GM23338 (cell line): ENCODE results near the gene C1orf174. TPM values are rescaled to one million over a fixed set of nuclear protein-coding genes. Genes with fewer than 3 reads are reported as not detected.

Source experiments
- ATAC-seq: fragments of 200-7000 bp; cut with Tn5 transposase; 3 replicates; pipeline ENCODE4 v1.9.1; 2020
- DNase-seq: peaks from one replicate; pipeline ENCODE4 v3.0.0-alpha.2; 2015; ENCODE audit warnings: low spot score
- H2AFZ ChIP-seq: fragments of 200-600 bp; sonication (generic); 2 replicates; pipeline ENCODE4 v1.8.0; 2016; ENCODE audit warnings: antibody characterized with exemption, mild to moderate bottlenecking, moderate library complexity
- H3F3A ChIP-seq: fragments of 200-600 bp; sonication (generic); replicated peaks from 2 replicates; pipeline ENCODE4 v1.8.0; 2017; ENCODE audit warnings: antibody characterized with exemption, mixed run types, low read depth
- H3K27ac ChIP-seq: fragments of 200-600 bp; sonication (generic); 2 replicates; pipeline ENCODE4 v1.6.1; 2016; ENCODE audit warnings: low read depth
- H3K27me3 ChIP-seq: fragments of 200-600 bp; sonication (generic); 2 replicates; pipeline ENCODE4 v1.8.0; 2016; ENCODE audit warnings: mild to moderate bottlenecking, mixed run types, moderate library complexity; ENCODE audit not compliant: insufficient read depth
- H3K36me3 ChIP-seq: fragments of 200-600 bp; sonication (generic); 2 replicates; pipeline ENCODE4 v1.8.0; 2016; ENCODE audit warnings: mild to moderate bottlenecking; ENCODE audit not compliant: insufficient read depth
- H3K4me1 ChIP-seq: fragments of 200-600 bp; sonication (generic); 2 replicates; pipeline ENCODE4 v1.8.0; 2016; ENCODE audit warnings: mild to moderate bottlenecking, moderate library complexity; ENCODE audit not compliant: insufficient read depth
- H3K4me2 ChIP-seq: fragments of 200-600 bp; sonication (generic); 2 replicates; pipeline ENCODE4 v1.7.1; 2017; ENCODE audit warnings: mixed run types
- H3K4me3 ChIP-seq: fragments of 200-600 bp; sonication (generic); 2 replicates; pipeline ENCODE4 v1.6.1; 2016; ENCODE audit warnings: mixed run types
- H3K79me2 ChIP-seq: fragments of 200-600 bp; sonication (generic); replicated peaks from 2 replicates; pipeline ENCODE4 v1.8.0; 2017; ENCODE audit warnings: mild to moderate bottlenecking; ENCODE audit not compliant: insufficient read depth
- H3K9me2 ChIP-seq: fragments of 200-600 bp; sonication (generic); 2 replicates; pipeline ENCODE4 v1.8.0; 2017; ENCODE audit not compliant: insufficient read depth
- H4K20me1 ChIP-seq: fragments of 200-600 bp; sonication (generic); replicated peaks from 2 replicates; pipeline ENCODE4 v1.8.0; 2017; ENCODE audit warnings: mild to moderate bottlenecking; ENCODE audit not compliant: insufficient read depth
- H3K27ac Mint-ChIP-seq: 2 replicates; pipeline ENCODE4 v1.8.0; 2020; ENCODE audit warnings: inconsistent platforms, mild to moderate bottlenecking, moderate library complexity, mixed read lengths
- H3K27me3 Mint-ChIP-seq: 3 replicates; pipeline ENCODE4 v1.8.0; 2022; ENCODE audit warnings: low read depth, mild to moderate bottlenecking, moderate library complexity, mixed read lengths, inconsistent platforms; ENCODE audit not compliant: insufficient read depth, poor library complexity
- H3K36me3 Mint-ChIP-seq: 3 replicates; pipeline ENCODE4 v1.8.0; 2021; ENCODE audit warnings: low read depth, mild to moderate bottlenecking, inconsistent platforms, moderate library complexity, mixed read lengths
- H3K4me1 Mint-ChIP-seq: 3 replicates; pipeline ENCODE4 v1.8.0; 2020; ENCODE audit warnings: mild to moderate bottlenecking, inconsistent platforms, mixed read lengths
- H3K4me3 Mint-ChIP-seq: 3 replicates; pipeline ENCODE4 v1.8.0; 2021; ENCODE audit warnings: moderate library complexity, mild to moderate bottlenecking, inconsistent platforms, mixed read lengths
- H3K9me3 Mint-ChIP-seq: 3 replicates; pipeline ENCODE4 v1.8.0; 2020; ENCODE audit warnings: moderate library complexity, mild to moderate bottlenecking, inconsistent platforms, mixed read lengths
- CREB1 ChIP-seq: fragments of 250-450 bp; sonication (Bioruptor Pico); IDR thresholded peaks from 2 replicates; pipeline ENCODE4 v1.5.0; 2020; ENCODE audit warnings: low read depth, mild to moderate bottlenecking, moderate library complexity
- EZH2 ChIP-seq: fragments of 200-600 bp; sonication (generic); IDR thresholded peaks from one replicate; pipeline ENCODE4 v1.8.0; 2017; ENCODE audit warnings: antibody characterized with exemption, mild to moderate bottlenecking, low read depth; ENCODE audit not compliant: unreplicated experiment
- EZH2phosphoT487 ChIP-seq: fragments of 200-600 bp; sonication (generic); IDR thresholded peaks from one replicate; pipeline ENCODE4 v1.8.1; 2018; ENCODE audit warnings: antibody characterized with exemption; ENCODE audit not compliant: unreplicated experiment
- JUNB ChIP-seq: IDR thresholded peaks from one replicate; pipeline ENCODE4 v1.6.1; 2016; ENCODE audit warnings: antibody characterized with exemption; ENCODE audit not compliant: unreplicated experiment
- NANOG ChIP-seq: IDR thresholded peaks from 2 replicates; pipeline ENCODE4 v1.6.1; 2016; ENCODE audit warnings: antibody characterized with exemption, borderline replicate concordance
- POLR2AphosphoS5 ChIP-seq: IDR thresholded peaks from 2 replicates; pipeline ENCODE4 v1.6.1; 2016; ENCODE audit warnings: antibody characterized with exemption, low read depth
- STAT1 ChIP-seq: IDR thresholded peaks from one replicate; pipeline ENCODE4 v1.6.1; 2016; ENCODE audit warnings: antibody characterized with exemption; ENCODE audit not compliant: unreplicated experiment
- ZNF114 ChIP-seq: fragments of 250-450 bp; sonication (Bioruptor Pico); IDR thresholded peaks from 2 replicates; pipeline ENCODE4 v1.5.0; 2020; ENCODE audit warnings: mild to moderate bottlenecking, moderate library complexity
- ZNF331 ChIP-seq: fragments of 250-450 bp; sonication (Bioruptor Pico); IDR thresholded peaks from 2 replicates; pipeline ENCODE4 v1.5.0; 2020; ENCODE audit warnings: low read depth, mild to moderate bottlenecking, moderate library complexity
- polyA plus RNA-seq: library from polyadenylated mRNA; unstranded; fragments of >200 nt; fragmentation: Nextera tagmentation; extraction: Ambion mirVana; gene quantifications from 2 replicates; pipeline ENCODE4 v1.2.1, GENCODE V29; 2016
- total RNA-seq: library from RNA; depleted of rRNA; stranded (reverse); fragments of >200 nt; shearing (Covaris generic); gene quantifications from 2 replicates; pipeline ENCODE4 v1.2.3, GENCODE V29; 2014
- TF ChIP-seq, protein P1 (sequence below): fragments of 250-450 bp; sonication (Bioruptor Pico); IDR thresholded peaks from 2 replicates; pipeline ENCODE4 v1.5.0; 2020; ENCODE audit warnings: mild to moderate bottlenecking, moderate library complexity
- TF ChIP-seq, protein P2 (sequence below), 2 experiments: fragments of 200-600 bp in 1 of 2; sonication (generic) in 1 of 2; conservative IDR thresholded peaks; 2 replicates each; pipeline versions ENCODE4 v1.5.1 to v1.6.1; 2016 to 2017; ENCODE audit warnings: antibody characterized with exemption in 2 of 2, low read depth in 2 of 2, mild to moderate bottlenecking in 2 of 2, moderate library complexity in 1 of 2
- TF ChIP-seq, protein P3 (sequence below): IDR thresholded peaks from one replicate; pipeline ENCODE4 v1.6.1; 2018; ENCODE audit warnings: antibody characterized with exemption; ENCODE audit not compliant: unreplicated experiment
- TF ChIP-seq, protein P4 (sequence below): IDR thresholded peaks from 2 replicates; pipeline ENCODE4 v1.6.1; 2016; ENCODE audit warnings: antibody characterized with exemption

C1orf174 gene
- total and polyA plus RNA-seq, 2 experiments from 2014 or later, result 28.5 to 28.7 TPM

DNA sequence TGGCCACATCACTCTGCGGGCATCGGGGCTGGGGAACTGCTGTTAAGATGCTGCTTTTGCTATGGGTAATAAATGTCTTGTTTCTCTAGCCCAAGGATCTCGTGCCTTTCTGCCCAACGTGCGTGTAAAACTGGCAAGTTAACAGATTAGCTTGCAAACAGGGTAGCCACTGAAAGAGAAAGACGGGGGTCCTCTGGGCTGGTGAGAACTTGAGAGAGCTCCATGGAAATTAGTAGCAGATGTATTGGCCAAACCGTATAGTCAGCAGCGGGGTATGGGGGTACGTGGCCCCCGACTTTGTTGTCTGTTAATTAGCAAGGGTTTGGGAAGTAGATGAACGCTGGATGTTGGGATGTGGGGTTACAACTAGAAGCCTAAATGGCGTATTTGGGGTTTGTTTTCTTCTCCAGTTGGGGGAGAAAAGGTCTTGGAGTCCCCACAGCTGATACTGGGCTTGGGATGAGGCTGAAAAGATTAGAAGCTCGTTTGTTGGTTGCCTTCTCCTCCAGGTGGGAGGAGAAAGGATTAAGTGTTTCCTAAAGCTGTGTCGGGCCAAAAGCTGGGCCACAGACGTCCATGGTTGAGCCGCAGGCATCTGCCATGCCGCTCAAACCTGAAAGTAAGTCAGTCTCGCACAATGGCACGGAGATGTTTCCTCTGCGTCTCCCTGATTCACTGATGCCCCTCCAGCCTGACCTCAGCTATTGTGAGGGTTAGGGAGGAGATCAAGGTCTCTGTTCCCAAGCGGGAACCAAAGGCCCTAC is 32.3 kb upstream of the C1orf174 start:
- ATAC-seq (no peak), DNase-seq (no peak)
- Histone ChIP-seq H3K4me3 (no peak overlapping the region), H3K27ac (no peak overlapping the region), H3K36me3 (no peaks in the 10 kb centered on the region; the same call in 1 of the 2 replicates), H3K27me3 (no peaks in the 10 kb centered on the region), H3K79me2 (no peaks in the 10 kb centered on the region), H3K4me2 (no peak overlapping the region), H3F3A (peaks cover 9% of the 10 kb centered on the region), H3K9me2 (no peaks in the 10 kb centered on the region), H3K4me1 (no peaks in the 10 kb centered on the region), H4K20me1 (no peaks in the 10 kb centered on the region), H2AFZ (no peak overlapping the region)
- Mint-ChIP-seq H3K4me3 (no peak overlapping the region), H3K36me3 (peaks cover 39% of the 10 kb centered on the region), H3K4me1 (no peaks in the 10 kb centered on the region), H3K9me3 (peaks cover 95% of the 10 kb centered on the region), H3K27me3 (peaks cover 16% of the 10 kb centered on the region), H3K27ac (no peak overlapping the region)
- TF ChIP-seq CREB1 (no peak), ZNF114 (no peak), STAT1 (no peak), EZH2 (no peak), POLR2AphosphoS5 (no peak), NANOG (no peak), JUNB (no peak), ZNF331 (CRISPR knock-in tag) (no peak), EZH2phosphoT487 (no peak)
- TF ChIP-seq, protein P1, sequence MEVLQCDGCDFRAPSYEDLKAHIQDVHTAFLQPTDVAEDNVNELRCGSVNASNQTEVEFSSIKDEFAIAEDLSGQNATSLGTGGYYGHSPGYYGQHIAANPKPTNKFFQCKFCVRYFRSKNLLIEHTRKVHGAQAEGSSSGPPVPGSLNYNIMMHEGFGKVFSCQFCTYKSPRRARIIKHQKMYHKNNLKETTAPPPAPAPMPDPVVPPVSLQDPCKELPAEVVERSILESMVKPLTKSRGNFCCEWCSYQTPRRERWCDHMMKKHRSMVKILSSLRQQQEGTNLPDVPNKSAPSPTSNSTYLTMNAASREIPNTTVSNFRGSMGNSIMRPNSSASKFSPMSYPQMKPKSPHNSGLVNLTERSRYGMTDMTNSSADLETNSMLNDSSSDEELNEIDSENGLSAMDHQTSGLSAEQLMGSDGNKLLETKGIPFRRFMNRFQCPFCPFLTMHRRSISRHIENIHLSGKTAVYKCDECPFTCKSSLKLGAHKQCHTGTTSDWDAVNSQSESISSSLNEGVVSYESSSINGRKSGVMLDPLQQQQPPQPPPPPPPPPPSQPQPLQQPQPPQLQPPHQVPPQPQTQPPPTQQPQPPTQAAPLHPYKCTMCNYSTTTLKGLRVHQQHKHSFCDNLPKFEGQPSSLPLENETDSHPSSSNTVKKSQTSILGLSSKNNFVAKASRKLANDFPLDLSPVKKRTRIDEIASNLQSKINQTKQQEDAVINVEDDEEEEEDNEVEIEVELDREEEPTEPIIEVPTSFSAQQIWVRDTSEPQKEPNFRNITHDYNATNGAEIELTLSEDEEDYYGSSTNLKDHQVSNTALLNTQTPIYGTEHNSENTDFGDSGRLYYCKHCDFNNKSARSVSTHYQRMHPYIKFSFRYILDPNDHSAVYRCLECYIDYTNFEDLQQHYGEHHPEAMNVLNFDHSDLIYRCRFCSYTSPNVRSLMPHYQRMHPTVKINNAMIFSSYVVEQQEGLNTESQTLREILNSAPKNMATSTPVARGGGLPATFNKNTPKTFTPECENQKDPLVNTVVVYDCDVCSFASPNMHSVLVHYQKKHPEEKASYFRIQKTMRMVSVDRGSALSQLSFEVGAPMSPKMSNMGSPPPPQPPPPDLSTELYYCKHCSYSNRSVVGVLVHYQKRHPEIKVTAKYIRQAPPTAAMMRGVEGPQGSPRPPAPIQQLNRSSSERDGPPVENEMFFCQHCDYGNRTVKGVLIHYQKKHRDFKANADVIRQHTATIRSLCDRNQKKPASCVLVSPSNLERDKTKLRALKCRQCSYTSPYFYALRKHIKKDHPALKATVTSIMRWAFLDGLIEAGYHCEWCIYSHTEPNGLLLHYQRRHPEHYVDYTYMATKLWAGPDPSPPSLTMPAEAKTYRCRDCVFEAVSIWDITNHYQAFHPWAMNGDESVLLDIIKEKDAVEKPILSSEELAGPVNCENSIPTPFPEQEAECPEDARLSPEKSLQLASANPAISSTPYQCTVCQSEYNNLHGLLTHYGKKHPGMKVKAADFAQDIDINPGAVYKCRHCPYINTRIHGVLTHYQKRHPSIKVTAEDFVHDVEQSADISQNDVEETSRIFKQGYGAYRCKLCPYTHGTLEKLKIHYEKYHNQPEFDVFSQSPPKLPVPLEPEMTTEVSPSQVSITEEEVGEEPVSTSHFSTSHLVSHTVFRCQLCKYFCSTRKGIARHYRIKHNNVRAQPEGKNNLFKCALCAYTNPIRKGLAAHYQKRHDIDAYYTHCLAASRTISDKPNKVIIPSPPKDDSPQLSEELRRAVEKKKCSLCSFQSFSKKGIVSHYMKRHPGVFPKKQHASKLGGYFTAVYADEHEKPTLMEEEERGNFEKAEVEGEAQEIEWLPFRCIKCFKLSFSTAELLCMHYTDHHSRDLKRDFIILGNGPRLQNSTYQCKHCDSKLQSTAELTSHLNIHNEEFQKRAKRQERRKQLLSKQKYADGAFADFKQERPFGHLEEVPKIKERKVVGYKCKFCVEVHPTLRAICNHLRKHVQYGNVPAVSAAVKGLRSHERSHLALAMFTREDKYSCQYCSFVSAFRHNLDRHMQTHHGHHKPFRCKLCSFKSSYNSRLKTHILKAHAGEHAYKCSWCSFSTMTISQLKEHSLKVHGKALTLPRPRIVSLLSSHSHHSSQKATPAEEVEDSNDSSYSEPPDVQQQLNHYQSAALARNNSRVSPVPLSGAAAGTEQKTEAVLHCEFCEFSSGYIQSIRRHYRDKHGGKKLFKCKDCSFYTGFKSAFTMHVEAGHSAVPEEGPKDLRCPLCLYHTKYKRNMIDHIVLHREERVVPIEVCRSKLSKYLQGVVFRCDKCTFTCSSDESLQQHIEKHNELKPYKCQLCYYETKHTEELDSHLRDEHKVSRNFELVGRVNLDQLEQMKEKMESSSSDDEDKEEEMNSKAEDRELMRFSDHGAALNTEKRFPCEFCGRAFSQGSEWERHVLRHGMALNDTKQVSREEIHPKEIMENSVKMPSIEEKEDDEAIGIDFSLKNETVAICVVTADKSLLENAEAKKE (CRISPR knock-in tag), result no peak
- TF ChIP-seq, protein P2, sequence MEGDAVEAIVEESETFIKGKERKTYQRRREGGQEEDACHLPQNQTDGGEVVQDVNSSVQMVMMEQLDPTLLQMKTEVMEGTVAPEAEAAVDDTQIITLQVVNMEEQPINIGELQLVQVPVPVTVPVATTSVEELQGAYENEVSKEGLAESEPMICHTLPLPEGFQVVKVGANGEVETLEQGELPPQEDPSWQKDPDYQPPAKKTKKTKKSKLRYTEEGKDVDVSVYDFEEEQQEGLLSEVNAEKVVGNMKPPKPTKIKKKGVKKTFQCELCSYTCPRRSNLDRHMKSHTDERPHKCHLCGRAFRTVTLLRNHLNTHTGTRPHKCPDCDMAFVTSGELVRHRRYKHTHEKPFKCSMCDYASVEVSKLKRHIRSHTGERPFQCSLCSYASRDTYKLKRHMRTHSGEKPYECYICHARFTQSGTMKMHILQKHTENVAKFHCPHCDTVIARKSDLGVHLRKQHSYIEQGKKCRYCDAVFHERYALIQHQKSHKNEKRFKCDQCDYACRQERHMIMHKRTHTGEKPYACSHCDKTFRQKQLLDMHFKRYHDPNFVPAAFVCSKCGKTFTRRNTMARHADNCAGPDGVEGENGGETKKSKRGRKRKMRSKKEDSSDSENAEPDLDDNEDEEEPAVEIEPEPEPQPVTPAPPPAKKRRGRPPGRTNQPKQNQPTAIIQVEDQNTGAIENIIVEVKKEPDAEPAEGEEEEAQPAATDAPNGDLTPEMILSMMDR (conservative IDR thresholded peaks at IDR 0.05; ENCODE audit: low read depth in 2 of 2), result no peak
- TF ChIP-seq, protein P3, sequence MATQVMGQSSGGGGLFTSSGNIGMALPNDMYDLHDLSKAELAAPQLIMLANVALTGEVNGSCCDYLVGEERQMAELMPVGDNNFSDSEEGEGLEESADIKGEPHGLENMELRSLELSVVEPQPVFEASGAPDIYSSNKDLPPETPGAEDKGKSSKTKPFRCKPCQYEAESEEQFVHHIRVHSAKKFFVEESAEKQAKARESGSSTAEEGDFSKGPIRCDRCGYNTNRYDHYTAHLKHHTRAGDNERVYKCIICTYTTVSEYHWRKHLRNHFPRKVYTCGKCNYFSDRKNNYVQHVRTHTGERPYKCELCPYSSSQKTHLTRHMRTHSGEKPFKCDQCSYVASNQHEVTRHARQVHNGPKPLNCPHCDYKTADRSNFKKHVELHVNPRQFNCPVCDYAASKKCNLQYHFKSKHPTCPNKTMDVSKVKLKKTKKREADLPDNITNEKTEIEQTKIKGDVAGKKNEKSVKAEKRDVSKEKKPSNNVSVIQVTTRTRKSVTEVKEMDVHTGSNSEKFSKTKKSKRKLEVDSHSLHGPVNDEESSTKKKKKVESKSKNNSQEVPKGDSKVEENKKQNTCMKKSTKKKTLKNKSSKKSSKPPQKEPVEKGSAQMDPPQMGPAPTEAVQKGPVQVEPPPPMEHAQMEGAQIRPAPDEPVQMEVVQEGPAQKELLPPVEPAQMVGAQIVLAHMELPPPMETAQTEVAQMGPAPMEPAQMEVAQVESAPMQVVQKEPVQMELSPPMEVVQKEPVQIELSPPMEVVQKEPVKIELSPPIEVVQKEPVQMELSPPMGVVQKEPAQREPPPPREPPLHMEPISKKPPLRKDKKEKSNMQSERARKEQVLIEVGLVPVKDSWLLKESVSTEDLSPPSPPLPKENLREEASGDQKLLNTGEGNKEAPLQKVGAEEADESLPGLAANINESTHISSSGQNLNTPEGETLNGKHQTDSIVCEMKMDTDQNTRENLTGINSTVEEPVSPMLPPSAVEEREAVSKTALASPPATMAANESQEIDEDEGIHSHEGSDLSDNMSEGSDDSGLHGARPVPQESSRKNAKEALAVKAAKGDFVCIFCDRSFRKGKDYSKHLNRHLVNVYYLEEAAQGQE, result no peak
- TF ChIP-seq, protein P4, sequence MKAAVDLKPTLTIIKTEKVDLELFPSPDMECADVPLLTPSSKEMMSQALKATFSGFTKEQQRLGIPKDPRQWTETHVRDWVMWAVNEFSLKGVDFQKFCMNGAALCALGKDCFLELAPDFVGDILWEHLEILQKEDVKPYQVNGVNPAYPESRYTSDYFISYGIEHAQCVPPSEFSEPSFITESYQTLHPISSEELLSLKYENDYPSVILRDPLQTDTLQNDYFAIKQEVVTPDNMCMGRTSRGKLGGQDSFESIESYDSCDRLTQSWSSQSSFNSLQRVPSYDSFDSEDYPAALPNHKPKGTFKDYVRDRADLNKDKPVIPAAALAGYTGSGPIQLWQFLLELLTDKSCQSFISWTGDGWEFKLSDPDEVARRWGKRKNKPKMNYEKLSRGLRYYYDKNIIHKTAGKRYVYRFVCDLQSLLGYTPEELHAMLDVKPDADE, result no peak
